ENCODE data around the gene E2F4.

Gene E2F4

DNA sequence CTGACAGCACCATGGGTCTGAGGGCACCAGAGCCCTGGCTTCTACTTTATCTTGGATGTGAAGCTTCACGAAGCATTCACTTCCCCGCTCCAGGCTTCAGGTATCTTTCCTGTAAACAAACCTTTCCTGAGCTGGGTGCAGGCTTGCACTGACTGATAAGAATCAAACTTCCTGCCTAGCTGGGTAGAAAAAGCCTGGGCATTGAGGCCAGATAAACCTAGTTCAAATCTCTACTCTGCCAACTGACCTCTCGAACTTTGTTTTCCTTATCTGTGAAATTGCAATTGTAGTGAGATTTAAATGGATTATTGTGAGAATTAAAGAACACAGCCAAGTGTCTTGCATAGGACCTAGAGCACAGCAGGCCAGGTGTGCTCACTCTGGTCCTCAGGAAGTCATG, 32.0 kb downstream of the E2F4 start:
- H3K36me3 ChIP-seq (replicated peaks; ENCODE audit: low read depth, low read length) = peaks cover 12% of the 10 kb centered on the region
- no peak overlapping the region for H3K9ac ChIP-seq (ENCODE audit: low read length)
- H3K4me2 ChIP-seq (ENCODE audit: low read length) = no peak overlapping the region
- H3K79me2 ChIP-seq (ENCODE audit: low read length) = peaks cover 21% of the 10 kb centered on the region
- no peak overlapping the region for H3K4me3 ChIP-seq (ENCODE audit: low read length)
- H3K9me3 ChIP-seq (ENCODE audit: insufficient read depth, low read length) = no peaks in the 10 kb centered on the region
- H2AFZ ChIP-seq (ENCODE audit: low read depth, low read length) = no peak overlapping the region
- H4K20me1 ChIP-seq (ENCODE audit: insufficient read depth, low read length) = no peaks in the 10 kb centered on the region
- no peak overlapping the region for H3K27ac ChIP-seq (ENCODE audit: low read length)
- H3K4me1 ChIP-seq (ENCODE audit: low read length) = peaks cover 13% of the 10 kb centered on the region
- no peaks in the 10 kb centered on the region for H3K27me3 ChIP-seq (ENCODE audit: low read depth, low read length)
- TF ChIP-seq, protein P1, sequence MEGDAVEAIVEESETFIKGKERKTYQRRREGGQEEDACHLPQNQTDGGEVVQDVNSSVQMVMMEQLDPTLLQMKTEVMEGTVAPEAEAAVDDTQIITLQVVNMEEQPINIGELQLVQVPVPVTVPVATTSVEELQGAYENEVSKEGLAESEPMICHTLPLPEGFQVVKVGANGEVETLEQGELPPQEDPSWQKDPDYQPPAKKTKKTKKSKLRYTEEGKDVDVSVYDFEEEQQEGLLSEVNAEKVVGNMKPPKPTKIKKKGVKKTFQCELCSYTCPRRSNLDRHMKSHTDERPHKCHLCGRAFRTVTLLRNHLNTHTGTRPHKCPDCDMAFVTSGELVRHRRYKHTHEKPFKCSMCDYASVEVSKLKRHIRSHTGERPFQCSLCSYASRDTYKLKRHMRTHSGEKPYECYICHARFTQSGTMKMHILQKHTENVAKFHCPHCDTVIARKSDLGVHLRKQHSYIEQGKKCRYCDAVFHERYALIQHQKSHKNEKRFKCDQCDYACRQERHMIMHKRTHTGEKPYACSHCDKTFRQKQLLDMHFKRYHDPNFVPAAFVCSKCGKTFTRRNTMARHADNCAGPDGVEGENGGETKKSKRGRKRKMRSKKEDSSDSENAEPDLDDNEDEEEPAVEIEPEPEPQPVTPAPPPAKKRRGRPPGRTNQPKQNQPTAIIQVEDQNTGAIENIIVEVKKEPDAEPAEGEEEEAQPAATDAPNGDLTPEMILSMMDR (IDR thresholded peaks at IDR 0.05; ENCODE audit: low read depth, low read length) = no peak
- TF ChIP-seq EZH2phosphoT487 (IDR thresholded peaks at IDR 0.05; ENCODE audit: low read depth) = no peak

DNA sequence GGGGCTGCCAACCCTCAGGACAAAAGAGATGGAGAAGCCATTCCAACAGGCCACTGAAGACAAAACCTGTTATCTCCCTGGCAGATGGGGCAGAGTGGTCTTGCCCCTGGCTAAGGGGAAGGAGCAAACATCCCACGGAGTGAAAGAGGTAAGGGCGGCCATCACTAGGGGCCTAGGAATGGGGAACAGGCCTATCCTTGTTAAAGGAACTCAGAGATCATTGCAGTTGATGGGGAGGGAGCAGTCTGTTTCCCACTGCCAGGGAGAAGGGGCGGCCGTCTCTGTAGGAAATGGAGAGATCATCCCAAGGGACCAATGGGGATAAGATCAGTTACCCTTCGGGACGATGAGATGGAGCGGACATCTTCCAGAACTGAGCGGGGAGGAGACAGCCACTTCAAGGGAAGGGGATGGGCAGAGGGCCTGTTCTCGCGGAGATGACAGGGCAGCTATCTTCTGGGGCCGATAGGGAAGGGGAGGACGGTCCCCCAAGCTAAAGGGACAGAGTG, 34.4 kb downstream of the E2F4 start:
- Histone ChIP-seq H3K4me3 (ENCODE audit: low read length) (peak overlapping the region; percentile 86), H3K27ac (ENCODE audit: low read length) (peak overlapping the region; percentile 54), H3K4me1 (ENCODE audit: low read length) (peaks cover 13% of the 10 kb centered on the region), H3K27me3 (ENCODE audit: low read depth, low read length) (no peaks in the 10 kb centered on the region), H2AFZ (ENCODE audit: low read depth, low read length) (peak overlapping the region; percentile 69; the same call in 1 of the 2 replicates), H3K9me3 (ENCODE audit: insufficient read depth, low read length) (no peaks in the 10 kb centered on the region), H3K4me2 (ENCODE audit: low read length) (peak overlapping the region; percentile 83), H4K20me1 (ENCODE audit: insufficient read depth, low read length) (no peaks in the 10 kb centered on the region), H3K79me2 (ENCODE audit: low read length) (peaks cover 21% of the 10 kb centered on the region), H3K36me3 (replicated peaks; ENCODE audit: low read depth, low read length) (peaks cover 31% of the 10 kb centered on the region), H3K9ac (ENCODE audit: low read length) (peak overlapping the region; percentile 88)
- TF ChIP-seq, protein P1 (IDR thresholded peaks at IDR 0.05; ENCODE audit: low read depth, low read length) = no peak
- no peak for TF ChIP-seq EZH2phosphoT487 (IDR thresholded peaks at IDR 0.05; ENCODE audit: low read depth)

DNA sequence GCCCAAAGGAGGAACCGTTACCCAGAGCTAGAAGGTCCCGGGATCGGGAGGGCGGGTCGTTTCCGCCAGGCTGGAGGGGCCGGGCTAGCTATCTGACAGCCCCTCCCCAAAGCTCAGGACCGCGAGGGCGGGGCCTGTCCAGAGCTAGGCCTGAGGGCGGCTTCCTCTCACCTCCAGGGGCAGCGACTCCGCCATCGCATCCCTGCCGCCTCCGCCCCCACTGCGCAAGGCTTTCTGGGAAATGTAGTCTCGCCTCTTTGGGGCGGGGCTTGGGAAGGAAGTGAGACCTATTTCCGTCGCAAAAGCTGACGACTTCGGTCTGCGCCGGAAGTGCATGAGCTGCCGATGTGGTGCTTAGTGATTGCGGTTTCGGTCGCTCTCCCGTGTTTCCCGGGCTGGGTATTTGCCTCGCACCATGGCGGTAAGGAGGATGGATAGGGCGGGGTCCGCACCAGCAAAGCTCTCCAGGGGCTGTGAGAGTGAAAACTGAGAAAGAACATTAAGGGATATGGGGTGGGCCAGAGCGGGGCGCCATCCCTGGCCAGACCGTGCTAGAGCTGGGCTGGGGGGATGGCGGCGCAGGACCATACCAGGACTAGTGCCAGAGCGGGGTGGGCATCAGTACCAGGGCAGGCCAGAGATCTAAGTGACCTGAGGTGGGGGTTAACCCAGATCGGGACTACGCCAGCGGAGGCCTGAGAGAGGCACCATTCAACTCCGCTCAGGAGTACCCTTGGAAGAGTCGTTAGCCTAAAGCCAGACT, 35.0 kb downstream of the E2F4 start, which contains the start of gene TMEM208:
Gene TMEM208, plus strand, starts transcription at position 327 of the 763 bp plus-strand sequence. Its CDS starts 89 bp downstream, at position 416.
- peak within 1 kb of the TSS; percentile 63 for H3K27ac ChIP-seq (ENCODE audit: low read length)
- H4K20me1 ChIP-seq (ENCODE audit: insufficient read depth, low read length) = no peaks in the 10 kb centered on the region
- H3K9me3 ChIP-seq (ENCODE audit: insufficient read depth, low read length) = no peaks in the 10 kb centered on the region
- peaks cover 13% of the 10 kb centered on the region for H3K4me1 ChIP-seq (ENCODE audit: low read length)
- H3K27me3 ChIP-seq (ENCODE audit: low read depth, low read length) = no peaks in the 10 kb centered on the region
- peak within 1 kb of the TSS; percentile 69; the same call in 1 of the 2 replicates for H2AFZ ChIP-seq (ENCODE audit: low read depth, low read length)
- H3K79me2 ChIP-seq (ENCODE audit: low read length) = peaks cover 21% of the 10 kb centered on the region
- peak within 1 kb of the TSS; percentile 86 for H3K4me3 ChIP-seq (ENCODE audit: low read length)
- peak within 1 kb of the TSS; percentile 88 for H3K9ac ChIP-seq (ENCODE audit: low read length)
- peaks cover 37% of the 10 kb centered on the region for H3K36me3 ChIP-seq (replicated peaks; ENCODE audit: low read depth, low read length)
- H3K4me2 ChIP-seq (ENCODE audit: low read length) = peak within 1 kb of the TSS; percentile 83
- no peak for TF ChIP-seq EZH2phosphoT487 (IDR thresholded peaks at IDR 0.05; ENCODE audit: low read depth)
- TF ChIP-seq, protein P1 (IDR thresholded peaks at IDR 0.05; ENCODE audit: low read depth, low read length) = peak; percentile 32

DNA sequence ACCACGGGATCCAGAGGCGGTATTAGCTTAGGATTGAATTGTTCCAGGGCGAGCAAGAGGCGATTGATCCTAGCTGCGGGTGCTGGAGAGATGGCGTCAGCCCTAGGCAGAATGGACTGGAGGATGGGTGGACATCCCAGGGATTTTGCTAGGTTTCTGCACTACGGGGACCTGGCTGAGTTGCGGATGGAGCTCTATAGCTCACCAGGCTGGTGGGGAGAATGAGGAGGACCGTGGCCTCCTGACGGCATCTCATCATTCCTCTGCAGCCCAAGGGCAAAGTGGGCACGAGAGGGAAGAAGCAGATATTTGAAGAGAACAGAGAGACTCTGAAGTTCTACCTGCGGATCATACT, 35.6 kb downstream of the E2F4 start:
- TF ChIP-seq EZH2phosphoT487 (IDR thresholded peaks at IDR 0.05; ENCODE audit: low read depth) = no peak
- TF ChIP-seq, protein P1 (IDR thresholded peaks at IDR 0.05; ENCODE audit: low read depth, low read length) = no peak
- H3K4me3 ChIP-seq (ENCODE audit: low read length) = peak overlapping the region; percentile 86
- H3K36me3 ChIP-seq (replicated peaks; ENCODE audit: low read depth, low read length) = peaks cover 40% of the 10 kb centered on the region
- H3K27me3 ChIP-seq (ENCODE audit: low read depth, low read length) = no peaks in the 10 kb centered on the region
- H3K79me2 ChIP-seq (ENCODE audit: low read length) = peaks cover 21% of the 10 kb centered on the region
- peak overlapping the region; percentile 63 for H3K27ac ChIP-seq (ENCODE audit: low read length)
- H3K4me1 ChIP-seq (ENCODE audit: low read length) = peaks cover 13% of the 10 kb centered on the region
- no peak overlapping the region for H2AFZ ChIP-seq (ENCODE audit: low read depth, low read length)
- H3K9me3 ChIP-seq (ENCODE audit: insufficient read depth, low read length) = no peaks in the 10 kb centered on the region
- H3K4me2 ChIP-seq (ENCODE audit: low read length) = peak overlapping the region; percentile 80
- no peaks in the 10 kb centered on the region for H4K20me1 ChIP-seq (ENCODE audit: insufficient read depth, low read length)
- peak overlapping the region; percentile 86 for H3K9ac ChIP-seq (ENCODE audit: low read length)
